Stimulated activated memory B cell treated with anti-CD40 and anti-IgM and Interleukin-4, amounts not matched to agents 10 μg/mL and 1 μg/mL and 100 μg/mL, for 72 hours (primary cell): ENCODE measurements around the gene TALDO1.
A peak's percentile ranks its signal among the peaks of the same experiment; 100 is the strongest.

ENCODE experiments used
- ATAC-seq: fragments of 150-1000 bp; cut with Tn5 transposase; 2 replicates; pipeline ENCODE4 v1.10.0; 2021
- H3K27ac Mint-ChIP-seq: one replicate; pipeline ENCODE4 v1.8.0; 2022; ENCODE audit warnings: mild to moderate bottlenecking, mixed read lengths
- H3K27me3 Mint-ChIP-seq: one replicate; pipeline ENCODE4 v1.8.0; 2022; ENCODE audit warnings: mixed read lengths
- H3K36me3 Mint-ChIP-seq: one replicate; pipeline ENCODE4 v1.8.0; 2022; ENCODE audit warnings: mixed read lengths
- H3K4me1 Mint-ChIP-seq: one replicate; pipeline ENCODE4 v1.8.0; 2022; ENCODE audit warnings: mixed read lengths
- H3K4me3 Mint-ChIP-seq: one replicate; pipeline ENCODE4 v1.8.0; 2022; ENCODE audit warnings: mild to moderate bottlenecking, moderate library complexity, mixed read lengths
- H3K9me3 Mint-ChIP-seq: one replicate; pipeline ENCODE4 v1.8.0; 2022; ENCODE audit warnings: mixed read lengths

TALDO1 gene

DNA sequence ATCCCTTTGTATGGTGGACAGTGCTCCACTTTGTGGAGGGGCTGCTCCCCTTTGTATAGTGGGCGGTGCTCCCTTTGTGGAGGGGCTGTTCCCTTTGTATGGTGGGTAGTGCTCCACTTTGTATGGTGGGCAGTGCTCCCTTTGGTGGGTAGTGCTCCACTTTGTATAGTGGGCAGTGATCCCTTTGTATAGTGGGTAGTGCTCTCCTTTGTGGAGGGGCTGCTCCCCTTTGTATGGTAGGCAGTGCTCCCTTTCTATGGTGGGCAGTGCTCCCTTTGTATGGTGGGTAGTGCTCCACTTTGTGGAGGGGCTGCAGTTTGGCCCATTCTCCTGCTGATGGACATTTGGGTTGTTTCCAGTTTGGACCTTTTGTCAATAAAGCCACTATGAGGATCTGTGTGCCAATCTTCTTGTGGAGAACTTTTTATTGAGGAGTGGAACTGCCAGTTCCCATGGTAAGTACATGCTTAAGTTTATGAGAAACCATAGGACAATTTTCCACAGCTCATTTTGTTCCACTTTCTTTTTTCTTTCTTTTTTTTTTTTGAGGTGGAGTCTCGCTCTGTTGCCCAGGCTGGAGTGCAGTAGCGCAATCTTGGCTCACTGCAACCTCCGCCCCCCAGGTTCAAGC, 4.6 kb upstream of the TALDO1 start:
- no peak for ATAC-seq
- peaks cover 12% of the 10 kb centered on the region for H3K27me3 Mint-ChIP-seq
- no peaks in the 10 kb centered on the region for H3K36me3 Mint-ChIP-seq
- no peak overlapping the region for H3K4me3 Mint-ChIP-seq
- no peaks in the 10 kb centered on the region for H3K9me3 Mint-ChIP-seq
- H3K4me1 Mint-ChIP-seq, result peaks cover 12% of the 10 kb centered on the region
- H3K27ac Mint-ChIP-seq, result no peak overlapping the region

DNA sequence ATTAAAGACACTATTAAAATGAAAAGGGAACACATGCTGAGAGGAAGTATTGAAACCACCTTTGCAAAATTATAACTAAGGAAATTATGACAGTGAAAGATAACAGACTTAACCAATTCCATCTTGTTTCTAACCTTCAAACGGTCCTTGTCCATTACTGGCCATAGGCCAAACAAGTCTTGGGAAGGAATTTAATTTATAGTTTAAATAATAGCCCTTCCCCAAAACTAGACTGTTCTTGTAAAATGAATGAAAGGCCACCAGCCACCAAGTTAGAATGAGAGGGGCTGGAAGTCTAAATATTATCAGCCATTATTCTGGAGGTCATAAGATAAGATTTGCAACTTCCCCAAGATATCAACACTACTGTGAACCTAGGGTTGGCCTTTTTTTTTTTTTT, 1.8 kb upstream of the TALDO1 start:
- Mint-ChIP-seq H3K27me3 (no peaks in the 10 kb centered on the region), H3K36me3 (no peaks in the 10 kb centered on the region), H3K4me1 (peaks cover 25% of the 10 kb centered on the region), H3K27ac (no peak overlapping the region), H3K4me3 (no peak overlapping the region), H3K9me3 (no peaks in the 10 kb centered on the region)
- ATAC-seq, result no peak

GRCh38 chr11:746289-747157, 741 bp upstream of the TALDO1 start:
- H3K27ac Mint-ChIP-seq, result peak overlapping the region; percentile 86
- peak; percentile 46 for ATAC-seq
- H3K9me3 Mint-ChIP-seq, result no peaks in the 10 kb centered on the region
- H3K4me1 Mint-ChIP-seq, result peaks cover 25% of the 10 kb centered on the region
- H3K36me3 Mint-ChIP-seq, result no peaks in the 10 kb centered on the region
- H3K27me3 Mint-ChIP-seq, result no peaks in the 10 kb centered on the region
- H3K4me3 Mint-ChIP-seq, result peak overlapping the region; percentile 92

GRCh38 chr11:748007-748359, 719 bp downstream of the TALDO1 start:
- Mint-ChIP-seq H3K4me3 (peak overlapping the region; percentile 92), H3K27ac (peak overlapping the region; percentile 86), H3K4me1 (peaks cover 25% of the 10 kb centered on the region), H3K36me3 (no peaks in the 10 kb centered on the region), H3K9me3 (no peaks in the 10 kb centered on the region), H3K27me3 (no peaks in the 10 kb centered on the region)
- peak; percentile 29 for ATAC-seq

DNA sequence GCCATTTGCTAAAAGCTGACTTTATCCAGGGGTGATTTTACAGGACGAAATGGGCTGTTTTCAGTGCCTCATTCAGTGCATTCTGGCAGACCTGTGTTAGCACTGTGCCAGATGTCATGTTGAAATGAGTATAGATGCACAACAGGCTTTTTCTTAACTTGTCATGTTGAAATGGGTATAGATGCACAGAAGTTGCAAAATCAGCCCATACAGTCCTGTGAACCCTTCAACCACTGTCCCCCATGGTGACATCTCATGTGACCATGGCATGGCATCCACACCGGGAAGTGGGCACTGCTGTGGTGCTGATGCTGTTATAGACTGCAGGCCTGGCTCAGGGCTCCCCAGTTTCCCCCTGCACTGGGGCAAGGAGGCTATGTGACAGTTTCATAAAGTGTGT, 2.5 kb downstream of the TALDO1 start:
- peak overlapping the region; percentile 46 for H3K4me3 Mint-ChIP-seq

DNA sequence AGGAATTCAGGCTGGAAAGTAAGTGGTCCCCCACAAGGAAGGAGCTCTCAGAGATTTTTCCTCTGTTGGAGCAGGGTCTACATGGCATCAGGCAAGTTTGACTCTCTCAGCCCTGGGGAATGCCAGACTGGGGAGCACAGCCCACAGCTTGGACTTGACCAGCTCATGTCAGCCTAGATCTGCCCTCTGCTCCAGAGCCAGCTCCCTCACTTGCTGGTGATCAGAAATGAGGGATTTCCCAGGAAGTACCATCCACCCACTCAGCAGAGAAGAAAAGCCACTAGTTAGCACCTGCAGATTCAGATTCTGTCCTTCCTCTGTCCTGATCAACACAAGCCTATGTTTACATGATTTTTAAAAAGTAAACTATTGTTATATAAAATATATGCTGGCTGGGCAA, 13.0 kb downstream of the TALDO1 start:
- H3K27me3 Mint-ChIP-seq, result no peaks in the 10 kb centered on the region
- H3K9me3 Mint-ChIP-seq, result no peaks in the 10 kb centered on the region
- peaks cover 51% of the 10 kb centered on the region for H3K36me3 Mint-ChIP-seq
- H3K27ac Mint-ChIP-seq, result no peak overlapping the region
- ATAC-seq, result no peak
- no peaks in the 10 kb centered on the region for H3K4me1 Mint-ChIP-seq
- no peak overlapping the region for H3K4me3 Mint-ChIP-seq

More for the DNA sequence above, 2.5 kb downstream of the TALDO1 start:
- Mint-ChIP-seq H3K36me3 (no peaks in the 10 kb centered on the region), H3K9me3 (no peaks in the 10 kb centered on the region), H3K4me1 (peaks cover 25% of the 10 kb centered on the region), H3K27ac (no peak overlapping the region), H3K27me3 (no peaks in the 10 kb centered on the region)
- no peak for ATAC-seq

GRCh38 chr11:761526-762108, 14.4 kb downstream of the TALDO1 start:
- H3K4me3 Mint-ChIP-seq, result no peak overlapping the region
- no peaks in the 10 kb centered on the region for H3K27me3 Mint-ChIP-seq
- no peak overlapping the region for H3K27ac Mint-ChIP-seq
- H3K36me3 Mint-ChIP-seq, result peaks cover 45% of the 10 kb centered on the region
- ATAC-seq, result no peak
- H3K9me3 Mint-ChIP-seq, result no peaks in the 10 kb centered on the region
- H3K4me1 Mint-ChIP-seq, result no peaks in the 10 kb centered on the region

GRCh38 chr11:762421-763072, 15.3 kb downstream of the TALDO1 start:
- Mint-ChIP-seq H3K27me3 (no peaks in the 10 kb centered on the region), H3K36me3 (peaks cover 36% of the 10 kb centered on the region)

GRCh38 chr11:763073-763463, 15.8 kb downstream of the TALDO1 start:
- Mint-ChIP-seq H3K36me3 (peaks cover 31% of the 10 kb centered on the region), H3K27ac (no peak overlapping the region), H3K9me3 (no peaks in the 10 kb centered on the region), H3K4me1 (no peaks in the 10 kb centered on the region), H3K27me3 (no peaks in the 10 kb centered on the region), H3K4me3 (no peak overlapping the region)
- no peak for ATAC-seq

More at GRCh38 chr11:762421-763072, 15.3 kb downstream of the TALDO1 start:
- H3K4me1 Mint-ChIP-seq, result no peaks in the 10 kb centered on the region
- no peak for ATAC-seq
- no peaks in the 10 kb centered on the region for H3K9me3 Mint-ChIP-seq
- H3K27ac Mint-ChIP-seq, result no peak overlapping the region
- H3K4me3 Mint-ChIP-seq, result no peak overlapping the region

DNA sequence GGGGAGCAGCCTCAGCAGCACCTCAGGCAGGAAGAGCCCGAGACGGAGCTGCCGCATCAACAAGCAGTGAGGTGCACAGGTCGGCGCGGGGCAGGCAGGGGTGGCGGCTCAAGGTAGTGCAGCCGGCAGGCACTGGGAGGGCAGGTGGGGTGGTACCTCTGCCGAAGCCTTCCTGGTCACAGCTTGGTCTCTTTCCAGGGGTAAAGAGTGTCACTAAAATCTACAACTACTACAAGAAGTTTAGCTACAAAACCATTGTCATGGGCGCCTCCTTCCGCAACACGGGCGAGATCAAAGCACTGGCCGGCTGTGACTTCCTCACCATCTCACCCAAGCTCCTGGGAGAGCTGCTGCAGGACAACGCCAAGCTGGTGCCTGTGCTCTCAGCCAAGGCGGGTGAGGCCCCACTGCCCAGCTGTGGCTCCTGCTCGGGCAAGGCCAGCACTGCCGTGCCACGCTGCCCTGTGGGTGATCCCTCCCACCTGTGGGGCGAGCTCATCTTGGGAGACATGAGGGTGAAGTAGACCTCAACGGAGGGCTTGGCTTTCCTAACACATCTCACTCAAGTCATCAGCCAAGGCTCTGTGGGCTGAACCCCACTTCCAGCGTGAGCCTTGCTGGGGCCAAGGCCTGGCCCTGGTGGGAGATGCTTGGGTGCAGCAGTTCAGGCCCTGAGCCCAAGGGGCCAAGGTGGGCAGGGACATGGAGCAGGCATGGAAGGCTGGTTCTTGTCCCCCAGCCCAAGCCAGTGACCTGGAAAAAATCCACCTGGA, 16.5 kb downstream of the TALDO1 start:
- no peaks in the 10 kb centered on the region for H3K9me3 Mint-ChIP-seq
- no peak overlapping the region for H3K27ac Mint-ChIP-seq
- ATAC-seq, result peak; percentile 3

DNA sequence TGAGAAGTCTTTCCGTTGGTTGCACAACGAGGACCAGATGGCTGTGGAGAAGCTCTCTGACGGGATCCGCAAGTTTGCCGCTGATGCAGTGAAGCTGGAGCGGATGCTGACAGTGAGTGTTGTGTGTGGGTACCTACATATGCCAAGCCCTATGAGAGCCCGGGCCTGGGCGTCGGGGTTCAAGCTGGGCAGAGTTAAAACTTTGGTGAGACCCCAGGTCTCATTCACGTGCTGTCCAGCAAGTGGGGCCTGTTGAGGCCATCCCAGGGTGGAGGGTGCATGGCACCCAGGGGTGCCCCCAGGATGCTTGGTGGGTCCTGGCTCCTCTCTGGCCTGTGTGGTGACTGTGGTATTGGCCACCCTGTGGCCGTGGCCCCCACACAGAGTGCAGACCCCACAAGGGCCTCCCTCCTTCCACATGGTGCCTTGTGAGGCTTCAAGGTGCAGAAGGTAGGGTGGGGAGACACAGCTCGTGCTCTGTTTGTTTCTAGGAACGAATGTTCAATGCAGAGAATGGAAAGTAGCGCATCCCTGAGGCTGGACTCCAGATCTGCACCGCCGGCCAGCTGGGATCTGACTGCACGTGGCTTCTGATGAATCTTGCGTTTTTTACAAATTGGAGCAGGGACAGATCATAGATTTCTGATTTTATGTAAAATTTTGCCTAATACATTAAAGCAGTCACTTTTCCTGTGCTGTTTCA, 17.2 kb downstream of the TALDO1 start:
- Mint-ChIP-seq H3K36me3 (peaks cover 28% of the 10 kb centered on the region), H3K27ac (no peak overlapping the region)
- ATAC-seq, result no peak

More for the DNA sequence above, 16.5 kb downstream of the TALDO1 start:
- Mint-ChIP-seq H3K4me1 (no peaks in the 10 kb centered on the region), H3K36me3 (peaks cover 28% of the 10 kb centered on the region), H3K4me3 (no peak overlapping the region), H3K27me3 (no peaks in the 10 kb centered on the region)

DNA sequence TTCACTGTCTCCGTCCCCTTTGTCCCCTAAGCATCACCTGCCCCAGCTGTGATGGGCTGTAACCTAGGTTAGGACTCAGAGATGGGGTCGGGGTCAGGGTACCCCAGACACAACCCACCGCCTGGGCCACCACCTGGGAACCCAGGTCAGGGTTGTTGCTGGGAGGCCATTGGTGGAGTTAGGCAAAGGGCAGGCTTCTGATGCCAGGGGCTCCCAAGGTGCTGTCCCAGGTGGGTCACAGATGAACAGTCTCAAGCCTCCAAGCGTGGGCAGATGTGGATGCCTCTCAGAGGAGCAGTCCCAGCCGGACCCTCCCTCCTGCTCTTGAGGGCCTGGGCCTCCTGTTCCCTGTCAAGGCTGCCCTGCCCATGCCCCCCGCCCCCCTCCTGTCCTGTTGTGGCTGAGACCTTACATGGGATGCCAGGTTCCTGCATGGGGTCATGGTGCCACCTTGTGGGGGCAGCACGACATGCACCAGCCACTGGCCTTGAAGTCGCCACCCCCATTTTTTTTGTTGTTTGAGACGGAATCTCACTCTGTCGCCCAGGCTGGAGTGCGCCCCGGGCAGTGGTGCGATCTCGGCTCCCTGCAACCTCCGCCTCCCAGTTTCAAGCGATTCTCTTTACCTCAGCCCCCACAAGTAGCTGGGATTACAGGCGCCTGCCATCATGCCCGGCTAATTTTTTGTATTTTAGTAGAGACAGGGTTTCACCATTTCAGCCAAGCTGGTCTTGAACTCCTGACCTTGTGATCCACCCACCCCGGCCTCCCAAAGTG, 17.9 kb downstream of the TALDO1 start:
- no peaks in the 10 kb centered on the region for H3K4me1 Mint-ChIP-seq
- H3K27ac Mint-ChIP-seq, result no peak overlapping the region

More for the DNA sequence above, 17.2 kb downstream of the TALDO1 start:
- no peak overlapping the region for H3K4me3 Mint-ChIP-seq
- no peaks in the 10 kb centered on the region for H3K9me3 Mint-ChIP-seq
- no peaks in the 10 kb centered on the region for H3K4me1 Mint-ChIP-seq
- no peaks in the 10 kb centered on the region for H3K27me3 Mint-ChIP-seq

GRCh38 chr11:765802-766091, 18.5 kb downstream of the TALDO1 start:
- Mint-ChIP-seq H3K4me3 (no peak overlapping the region), H3K36me3 (peaks cover 33% of the 10 kb centered on the region), H3K27ac (no peak overlapping the region), H3K9me3 (no peaks in the 10 kb centered on the region), H3K4me1 (no peaks in the 10 kb centered on the region), H3K27me3 (no peaks in the 10 kb centered on the region)
- ATAC-seq, result no peak

More for the DNA sequence above, 17.9 kb downstream of the TALDO1 start:
- no peaks in the 10 kb centered on the region for H3K27me3 Mint-ChIP-seq
- H3K4me3 Mint-ChIP-seq, result no peak overlapping the region
- peak; percentile 80 for ATAC-seq
- H3K9me3 Mint-ChIP-seq, result no peaks in the 10 kb centered on the region
- peaks cover 30% of the 10 kb centered on the region for H3K36me3 Mint-ChIP-seq
